ENCODE measurements around the gene CACHD1.
A peak's percentile ranks its signal among the peaks of the same experiment; 100 is the strongest.

Gene CACHD1

DNA sequence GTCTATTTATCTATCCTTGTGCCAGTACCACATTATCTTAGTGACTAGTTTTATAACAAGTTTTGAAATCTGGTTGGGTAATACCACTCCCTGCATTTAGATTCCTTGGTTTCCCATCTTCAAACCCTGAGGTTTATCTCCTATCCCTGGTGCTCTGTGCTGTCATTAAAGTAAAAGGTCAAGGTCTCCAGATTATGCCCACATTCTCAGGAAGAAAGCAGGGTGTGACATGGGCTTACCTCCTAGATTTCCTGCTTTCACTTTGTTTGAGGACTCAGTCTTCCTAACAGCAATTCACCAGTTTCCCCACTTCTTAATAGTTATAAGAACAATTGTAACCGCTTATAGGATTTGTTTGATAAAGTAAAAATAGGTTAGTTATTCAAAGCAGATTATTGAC is 86.0 kb downstream of the CACHD1 start:
- DNase-seq, result no peak

GRCh38 chr1:64561993-64562392 is 92.1 kb downstream of the CACHD1 start:
- no peak for DNase-seq

DNA sequence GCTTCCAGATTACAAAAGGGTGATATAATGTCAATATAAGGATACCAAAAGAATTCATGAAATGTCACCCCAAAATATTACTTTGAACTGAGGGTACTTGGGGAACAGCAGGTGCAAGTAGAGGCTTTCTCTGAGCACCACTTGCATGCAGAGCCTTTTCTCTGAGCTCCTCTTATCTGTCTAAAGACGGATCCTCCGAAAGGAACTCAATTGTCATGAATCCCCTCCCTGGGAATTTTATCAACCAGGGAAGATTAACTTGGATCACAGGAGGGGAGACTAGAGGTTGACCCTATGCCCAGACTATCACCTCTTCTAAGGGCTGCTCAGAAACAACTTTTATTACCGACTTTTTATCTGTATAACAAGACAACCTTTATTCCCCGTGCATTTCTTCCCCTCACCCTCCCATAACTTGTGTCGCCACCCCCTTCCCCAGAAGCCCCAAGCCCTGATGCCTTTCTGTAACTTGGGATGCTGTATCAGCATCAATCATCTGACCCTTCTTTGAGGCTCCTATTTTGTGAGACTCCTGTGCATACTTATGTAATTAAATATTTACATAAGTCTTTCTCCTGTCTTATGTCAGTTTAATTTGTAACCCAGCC is 94.1 kb downstream of the CACHD1 start:
- DNase-seq, result no peak

DNA sequence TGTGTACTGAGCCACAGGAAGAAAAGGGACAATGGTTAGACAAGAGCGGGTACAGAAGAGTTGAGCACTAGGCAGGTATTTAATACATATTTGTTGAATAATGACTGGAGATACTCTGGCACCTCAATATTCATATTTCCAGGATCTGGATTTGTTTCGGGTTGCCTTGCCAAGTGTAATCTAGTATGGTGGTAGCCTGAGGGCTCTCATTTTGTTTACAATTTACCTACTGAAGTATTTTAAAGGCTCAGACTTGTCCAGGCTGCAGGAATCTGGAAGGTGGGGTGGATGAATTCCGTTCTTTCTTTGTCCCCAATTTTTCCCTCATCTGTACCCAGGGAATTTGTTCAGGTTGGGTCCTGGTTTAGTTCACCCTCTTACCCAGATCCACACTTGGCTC is 95.0 kb downstream of the CACHD1 start:
- no peak for DNase-seq

DNA sequence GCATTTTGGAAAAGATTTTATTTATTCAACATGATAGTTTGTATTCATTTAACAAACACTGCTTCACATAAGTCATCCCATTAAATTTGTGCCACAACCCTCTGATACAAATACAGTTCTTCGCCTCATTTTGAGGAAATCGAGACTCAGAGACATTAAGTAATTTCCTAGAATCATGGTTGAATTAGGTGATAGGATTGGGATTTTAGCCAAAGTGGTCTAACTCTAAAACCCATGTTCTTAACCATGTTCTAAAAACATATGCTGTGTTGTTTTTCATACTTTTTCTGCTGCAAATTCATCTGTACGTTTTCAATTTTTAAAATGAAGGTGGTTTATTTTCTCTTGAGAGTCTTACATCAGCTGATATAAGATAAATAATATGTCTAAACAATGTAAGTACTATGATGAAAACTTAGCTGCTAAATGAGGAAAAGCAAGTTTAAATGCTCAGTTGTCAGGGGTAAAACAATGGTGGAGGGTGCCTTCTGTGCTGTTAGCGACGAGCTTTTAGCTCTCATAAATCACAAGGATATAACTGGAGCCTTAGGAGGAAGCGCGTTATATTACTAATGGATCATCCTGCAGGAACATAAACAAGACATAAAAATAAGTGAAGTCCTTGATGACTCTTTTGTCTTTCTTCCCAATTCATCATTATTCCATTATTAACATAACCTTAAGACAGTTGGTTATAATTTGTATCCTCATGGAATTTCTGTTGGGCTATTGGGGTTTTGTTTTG is 97.7 kb downstream of the CACHD1 start:
- DNase-seq, result no peak

GRCh38 chr1:64568171-64568450 is 98.2 kb downstream of the CACHD1 start:
- DNase-seq, result no peak

DNA sequence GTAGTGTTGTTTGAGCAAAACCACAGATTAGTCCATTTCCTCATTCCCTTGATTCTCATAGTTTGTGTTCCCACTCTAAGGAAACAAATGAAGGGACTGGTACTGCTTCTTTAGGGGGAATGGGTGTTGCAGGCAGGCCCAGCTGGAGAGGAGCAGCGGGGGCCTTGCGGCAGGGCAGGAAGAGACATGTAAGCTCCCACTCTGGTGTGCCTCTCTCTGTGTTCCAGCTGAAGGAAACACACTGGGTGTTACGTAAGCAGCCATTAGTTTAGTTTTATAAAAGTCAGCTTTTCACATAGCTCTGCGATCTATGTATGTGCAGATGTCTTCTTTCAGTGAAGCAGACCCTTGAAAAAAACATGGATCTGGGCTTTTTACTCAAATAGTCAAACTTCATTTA is 99.5 kb downstream of the CACHD1 start:
- DNase-seq, result no peak

- DNase-seq, result no peak
Observed at GRCh38 chr1:64570267-64570855, 100.4 kb downstream of the CACHD1 start.

DNA sequence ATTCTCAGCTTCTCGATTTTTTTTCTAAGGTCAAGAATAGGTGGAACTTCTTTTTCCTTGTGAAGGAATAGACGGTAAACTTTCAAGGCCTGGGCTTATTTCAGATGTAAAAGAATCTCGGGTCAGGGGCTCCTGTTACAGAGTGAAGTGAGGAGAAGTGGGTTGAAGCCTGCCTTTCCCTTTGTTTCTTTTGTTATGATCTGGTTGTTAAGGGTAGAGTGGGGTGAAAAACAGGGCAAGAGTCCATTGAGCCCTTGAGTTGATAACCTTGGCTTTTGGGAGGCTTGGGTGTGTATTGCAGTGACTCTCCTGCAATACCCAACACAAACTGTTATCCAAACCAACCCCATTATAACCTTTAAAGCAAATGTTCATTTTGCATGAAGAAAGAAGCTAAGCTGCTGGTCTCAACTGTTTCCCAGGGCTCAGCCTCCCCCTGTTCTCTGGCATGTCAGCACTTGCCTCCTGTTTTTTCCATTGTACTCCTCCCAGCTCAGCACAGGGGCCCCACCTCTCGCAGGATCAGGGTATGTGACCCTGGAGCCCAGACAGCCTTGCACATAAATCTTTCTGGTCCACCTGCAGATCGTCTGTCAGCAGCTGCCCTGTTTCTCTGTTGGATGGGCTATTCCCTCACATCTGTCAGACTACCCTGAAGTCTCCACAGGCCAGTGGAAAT is 102.4 kb downstream of the CACHD1 start:
- DNase-seq, result no peak

DNA sequence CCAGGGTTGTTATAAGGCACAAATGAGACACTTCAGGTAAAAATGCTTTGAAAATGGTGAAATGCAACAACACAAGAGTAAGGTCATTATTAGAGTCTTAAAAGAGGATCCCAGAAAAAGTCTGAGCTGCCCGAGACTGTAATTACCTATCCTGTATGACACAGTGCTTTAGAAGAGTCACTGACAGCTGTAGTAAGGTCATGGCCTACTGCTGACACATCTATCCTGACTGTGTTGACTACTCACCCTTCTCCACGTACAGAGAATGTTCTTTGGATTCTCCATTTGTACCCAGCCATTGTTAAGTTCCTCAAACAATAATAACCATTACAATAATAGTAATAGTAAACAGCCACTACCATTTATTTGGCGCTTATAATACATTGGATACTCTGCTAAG is 104.4 kb downstream of the CACHD1 start:
- DNase-seq, result no peak

GRCh38 chr1:64575881-64576676 is 106.2 kb downstream of the CACHD1 start:
- no peak for DNase-seq

- DNase-seq, result no peak
Observed at GRCh38 chr1:64578270-64578973, 108.5 kb downstream of the CACHD1 start.

DNA sequence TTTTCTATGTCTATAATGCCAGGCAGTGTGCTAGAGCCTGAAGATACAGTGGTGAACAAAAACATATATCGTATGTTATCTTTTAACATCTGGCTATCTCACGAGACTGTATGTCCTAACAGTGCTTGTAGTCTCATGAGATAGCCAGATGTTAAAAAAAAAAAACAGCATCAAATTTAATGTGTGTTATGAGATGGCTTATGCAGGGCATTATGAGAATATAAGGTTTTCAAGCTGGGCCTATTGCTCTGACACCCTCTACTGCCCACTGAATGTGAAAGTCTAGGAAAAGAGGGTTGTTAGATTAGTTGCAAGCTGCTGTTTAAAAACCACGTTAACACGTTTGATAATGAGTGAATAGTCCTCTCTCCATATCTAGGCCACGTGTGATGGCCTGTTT is 109.8 kb downstream of the CACHD1 start:
- no peak for DNase-seq

DNA sequence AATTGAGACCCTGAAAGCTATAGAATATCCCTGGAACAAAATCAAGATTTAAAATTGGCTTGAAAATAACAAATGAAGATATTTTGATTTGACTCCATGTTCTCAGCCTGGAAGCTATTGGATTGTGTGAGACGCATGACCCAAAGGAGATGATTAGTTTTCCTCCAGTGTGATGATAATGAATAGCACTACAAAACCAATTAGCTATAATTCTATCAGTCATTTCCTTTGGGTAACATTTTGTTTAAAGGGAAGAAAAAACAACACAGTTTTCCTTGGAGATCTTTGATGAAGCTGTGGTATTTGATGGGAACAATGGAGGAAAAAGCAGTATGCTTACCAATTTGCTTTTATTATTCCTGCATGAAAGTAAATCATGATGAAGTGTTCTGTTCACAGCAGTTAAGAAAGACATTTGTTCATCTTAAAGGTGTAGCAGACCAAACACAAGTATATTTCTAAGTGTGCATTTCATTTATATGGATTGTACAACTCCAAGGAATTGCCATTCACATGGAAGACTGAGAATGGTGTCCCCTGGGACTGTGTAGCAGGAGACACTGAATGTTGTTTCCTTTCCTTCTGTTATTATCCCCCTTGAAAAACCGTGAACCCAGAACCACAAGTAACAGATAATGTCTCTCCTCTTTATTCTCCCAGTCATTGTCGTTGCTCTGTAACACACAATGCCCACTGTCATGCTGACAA is 111.4 kb downstream of the CACHD1 start:
- DNase-seq, result peak; percentile 35

GRCh38 chr1:64581843-64582185 is 111.9 kb downstream of the CACHD1 start:
- no peak for DNase-seq

- DNase-seq, result no peak
Observed at GRCh38 chr1:64584479-64584878, 114.5 kb downstream of the CACHD1 start.

DNA sequence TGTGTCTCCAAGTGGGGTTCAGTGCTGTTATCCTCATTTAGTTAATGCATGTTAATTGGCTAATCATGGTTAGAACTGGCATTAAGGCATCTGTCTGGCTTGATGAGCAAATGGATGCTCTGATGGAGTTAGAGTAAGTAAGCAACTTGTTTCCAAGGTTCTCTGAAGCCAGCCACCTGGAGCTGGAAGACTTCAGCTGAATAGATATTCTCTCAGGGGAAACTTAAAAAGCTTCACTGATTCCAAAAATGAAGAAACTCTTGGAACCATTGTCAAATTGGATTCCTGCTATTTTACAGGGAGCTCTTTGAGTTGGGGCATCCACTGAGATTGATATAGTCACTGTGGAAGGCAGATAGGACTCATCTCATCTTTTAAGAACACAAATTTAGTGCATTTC is 118.9 kb downstream of the CACHD1 start:
- no peak for DNase-seq

DNA sequence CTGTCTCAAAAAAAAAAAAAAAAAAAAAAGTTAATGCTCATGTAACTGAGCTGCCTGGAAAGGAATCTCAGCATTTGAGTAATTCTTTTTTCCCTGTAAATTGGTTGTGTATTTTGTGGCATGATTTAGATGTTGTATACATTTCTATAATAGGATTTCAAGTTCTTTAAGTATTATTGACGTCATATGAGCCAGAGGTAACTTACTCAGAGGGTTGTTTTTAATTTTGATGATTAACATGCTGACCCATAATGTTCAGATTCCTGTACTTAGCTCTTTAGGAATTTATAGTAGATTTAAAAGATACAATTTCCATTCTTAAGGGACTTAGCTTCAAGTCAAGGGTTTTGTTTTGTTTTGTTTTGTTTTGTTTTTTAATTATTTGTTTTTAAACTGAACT is 120.4 kb downstream of the CACHD1 start:
- DNase-seq, result no peak

- no peak for DNase-seq
Observed at GRCh38 chr1:64594446-64594845, 124.5 kb downstream of the CACHD1 start.

DNA sequence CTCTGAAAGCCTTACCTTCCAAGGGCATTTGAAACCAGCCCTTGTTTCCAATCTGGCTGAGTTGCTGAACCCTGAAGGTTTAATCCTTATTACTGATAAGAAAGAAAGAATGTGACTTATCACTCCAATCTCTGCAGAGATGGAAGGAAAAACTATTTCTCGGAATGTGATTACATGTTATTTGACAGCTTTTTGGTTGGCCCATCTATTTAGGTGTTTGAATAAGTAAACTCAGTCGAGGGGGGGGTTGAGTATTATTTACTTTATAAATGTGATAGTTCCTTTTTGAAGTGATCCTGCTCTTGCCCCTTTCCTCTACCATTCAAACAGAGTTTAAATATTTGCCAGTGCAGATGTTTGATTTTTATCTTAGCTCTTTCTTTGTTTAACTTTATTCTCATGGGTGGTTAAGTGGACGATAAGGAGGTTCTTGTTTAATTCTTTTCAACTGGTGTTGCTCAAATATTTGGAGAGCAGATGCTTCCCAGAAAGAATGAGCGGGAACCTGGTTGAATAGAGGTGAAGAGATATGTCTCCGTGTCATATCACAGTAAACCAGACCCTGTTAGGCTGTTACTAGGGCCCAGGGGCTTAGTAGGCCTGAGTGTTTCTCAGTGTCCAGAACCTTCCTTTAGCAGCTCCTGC is 126.1 kb downstream of the CACHD1 start:
- no peak for DNase-seq

- DNase-seq, result no peak
Observed at GRCh38 chr1:64597113-64597512, 127.2 kb downstream of the CACHD1 start.
